ENCODE measurements around the gene TNNI3K. TPM values are rescaled to one million over a fixed set of nuclear protein-coding genes. Genes with fewer than 3 reads are reported as not detected.

Gene TNNI3K
- total RNA-seq, 4 donors from 2014 or later, result 0.63 to 4.5 (median 3.6) TPM

GRCh38 chr1:74406759-74407158, 171.6 kb downstream of the TNNI3K start:
- no peak overlapping the region for H3K4me3 ChIP-seq
- H3K9me3 ChIP-seq, result no peaks in the 10 kb centered on the region
- H3K27me3 ChIP-seq, result no peaks in the 10 kb centered on the region
- no peaks in the 10 kb centered on the region for H3K36me3 ChIP-seq
- TF ChIP-seq, protein P1, sequence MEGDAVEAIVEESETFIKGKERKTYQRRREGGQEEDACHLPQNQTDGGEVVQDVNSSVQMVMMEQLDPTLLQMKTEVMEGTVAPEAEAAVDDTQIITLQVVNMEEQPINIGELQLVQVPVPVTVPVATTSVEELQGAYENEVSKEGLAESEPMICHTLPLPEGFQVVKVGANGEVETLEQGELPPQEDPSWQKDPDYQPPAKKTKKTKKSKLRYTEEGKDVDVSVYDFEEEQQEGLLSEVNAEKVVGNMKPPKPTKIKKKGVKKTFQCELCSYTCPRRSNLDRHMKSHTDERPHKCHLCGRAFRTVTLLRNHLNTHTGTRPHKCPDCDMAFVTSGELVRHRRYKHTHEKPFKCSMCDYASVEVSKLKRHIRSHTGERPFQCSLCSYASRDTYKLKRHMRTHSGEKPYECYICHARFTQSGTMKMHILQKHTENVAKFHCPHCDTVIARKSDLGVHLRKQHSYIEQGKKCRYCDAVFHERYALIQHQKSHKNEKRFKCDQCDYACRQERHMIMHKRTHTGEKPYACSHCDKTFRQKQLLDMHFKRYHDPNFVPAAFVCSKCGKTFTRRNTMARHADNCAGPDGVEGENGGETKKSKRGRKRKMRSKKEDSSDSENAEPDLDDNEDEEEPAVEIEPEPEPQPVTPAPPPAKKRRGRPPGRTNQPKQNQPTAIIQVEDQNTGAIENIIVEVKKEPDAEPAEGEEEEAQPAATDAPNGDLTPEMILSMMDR (IDR thresholded peaks at IDR 0.05), result no peak
- WGBS, result 76% methylated on average over 2 of the region's 2 CpGs
- no peak overlapping the region for H3K27ac ChIP-seq (replicated peaks in 1 of 4)
- H3K4me1 ChIP-seq, result no peaks in the 10 kb centered on the region
- no peak for DNase-seq (ENCODE audit: extremely low spot score)
- intact Hi-C loops (cut with DNase I), result no loop called here

DNA sequence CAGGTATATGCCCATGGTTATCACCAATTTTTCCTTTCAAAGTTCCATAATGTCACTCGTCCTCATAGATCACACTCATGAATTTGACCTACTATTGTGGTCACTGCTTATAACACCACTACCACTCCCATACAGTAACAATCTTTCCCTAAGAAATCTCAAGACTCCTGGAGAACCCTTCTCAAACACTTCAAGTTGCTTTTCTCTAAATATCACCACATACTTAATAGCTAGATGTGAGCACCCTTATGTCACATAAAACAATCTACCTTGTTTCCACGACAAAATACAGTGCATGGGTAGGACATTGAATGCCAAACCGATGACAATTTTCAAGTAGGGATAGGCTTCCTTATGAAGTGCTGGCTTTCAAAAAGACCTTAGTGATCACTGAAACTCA, 172.7 kb downstream of the TNNI3K start:
- H3K4me1 ChIP-seq, result no peaks in the 10 kb centered on the region
- H3K9me3 ChIP-seq, result no peaks in the 10 kb centered on the region
- no peaks in the 10 kb centered on the region for H3K36me3 ChIP-seq
- intact Hi-C loops (cut with DNase I), result no loop called here
- no peaks in the 10 kb centered on the region for H3K27me3 ChIP-seq
- H3K4me3 ChIP-seq, result no peak overlapping the region
- WGBS, result 86% methylated on average over 3 of the region's 3 CpGs
- no peak overlapping the region for H3K27ac ChIP-seq (replicated peaks in 1 of 4)
- TF ChIP-seq, protein P1 (IDR thresholded peaks at IDR 0.05), result no peak
- TF ChIP-seq EP300 (IDR thresholded peaks at IDR 0.05) (no peak), POLR2AphosphoS5 (IDR thresholded peaks at IDR 0.05) (no peak), POLR2A (IDR thresholded peaks at IDR 0.05; ENCODE audit: low read depth) (no peak)
- DNase-seq (ENCODE audit: extremely low spot score), result no peak

GRCh38 chr1:74412244-74412643, 177.1 kb downstream of the TNNI3K start:
- Histone ChIP-seq H3K36me3 (no peaks in the 10 kb centered on the region), H3K27me3 (no peaks in the 10 kb centered on the region), H3K27ac (replicated peaks in 1 of 4) (no peak overlapping the region), H3K9me3 (no peaks in the 10 kb centered on the region), H3K4me3 (no peak overlapping the region), H3K4me1 (peaks cover 0 to 3% (median 0%) of the 10 kb centered on the region in 4 donors)
- TF ChIP-seq EP300 (IDR thresholded peaks at IDR 0.05) (no peak), POLR2A (IDR thresholded peaks at IDR 0.05; ENCODE audit: low read depth) (no peak), POLR2AphosphoS5 (IDR thresholded peaks at IDR 0.05) (no peak)
- TF ChIP-seq, protein P1 (IDR thresholded peaks at IDR 0.05), result no peak
- no peak for DNase-seq (ENCODE audit: extremely low spot score)
- WGBS, result 67% methylated on average over 3 of the region's 3 CpGs
- intact Hi-C loops (cut with DNase I), result no loop called here

- no peaks in the 10 kb centered on the region for H3K36me3 ChIP-seq
- H3K4me3 ChIP-seq, result no peak overlapping the region
- no peak overlapping the region for H3K27ac ChIP-seq (replicated peaks in 1 of 4)
- H3K27me3 ChIP-seq, result no peaks in the 10 kb centered on the region
- no peak for DNase-seq (ENCODE audit: extremely low spot score)
- TF ChIP-seq EP300 (IDR thresholded peaks at IDR 0.05) (no peak), POLR2AphosphoS5 (IDR thresholded peaks at IDR 0.05) (no peak), POLR2A (IDR thresholded peaks at IDR 0.05; ENCODE audit: low read depth) (no peak)
- TF ChIP-seq, protein P1 (IDR thresholded peaks at IDR 0.05), result no peak
- peaks cover 0 to 9% (median 0%) of the 10 kb centered on the region in 4 donors for H3K4me1 ChIP-seq
- no peaks in the 10 kb centered on the region for H3K9me3 ChIP-seq
- intact Hi-C loops (cut with DNase I), result no loop called here
- WGBS, result 87% methylated on average over 5 of the region's 5 CpGs
These were observed 180.7 kb downstream of the TNNI3K start for GRCh38 chr1:74415935-74416334.

DNA sequence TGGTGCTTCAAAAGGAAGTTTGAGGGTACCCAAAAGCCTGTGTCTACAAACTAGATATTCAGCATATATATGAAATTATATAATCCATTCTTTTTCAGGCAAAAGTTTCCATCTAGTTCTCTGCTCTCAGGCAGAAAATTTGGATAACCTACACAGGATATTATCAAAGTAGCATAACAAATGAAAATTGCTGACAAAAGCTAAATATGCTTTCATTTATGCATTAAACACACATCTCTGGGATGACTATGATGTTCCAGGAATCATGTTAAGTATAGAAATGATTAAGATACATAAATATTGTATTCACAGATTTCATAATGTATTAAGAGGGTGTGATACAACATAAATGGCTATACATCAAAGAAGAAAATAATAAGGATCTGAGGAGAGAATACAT, 184.4 kb downstream of the TNNI3K start:
- Histone ChIP-seq H3K9me3 (no peaks in the 10 kb centered on the region), H3K36me3 (no peaks in the 10 kb centered on the region), H3K4me1 (peaks cover 0 to 9% (median 0%) of the 10 kb centered on the region in 4 donors), H3K27ac (replicated peaks in 1 of 4) (no peak overlapping the region), H3K4me3 (no peak overlapping the region), H3K27me3 (no peaks in the 10 kb centered on the region)
- DNase-seq (ENCODE audit: extremely low spot score), result no peak
- no peak for TF ChIP-seq POLR2AphosphoS5 (IDR thresholded peaks at IDR 0.05)
- TF ChIP-seq EP300 (IDR thresholded peaks at IDR 0.05), result no peak
- TF ChIP-seq, protein P1 (IDR thresholded peaks at IDR 0.05), result no peak
- no peak for TF ChIP-seq POLR2A (IDR thresholded peaks at IDR 0.05; ENCODE audit: low read depth)
- intact Hi-C loops (cut with DNase I), result no loop called here

All from esophagus muscularis mucosa (tissue), 4 donors.